ENCODE measurements around the gene CYP19A1.

CYP19A1 gene

DNA sequence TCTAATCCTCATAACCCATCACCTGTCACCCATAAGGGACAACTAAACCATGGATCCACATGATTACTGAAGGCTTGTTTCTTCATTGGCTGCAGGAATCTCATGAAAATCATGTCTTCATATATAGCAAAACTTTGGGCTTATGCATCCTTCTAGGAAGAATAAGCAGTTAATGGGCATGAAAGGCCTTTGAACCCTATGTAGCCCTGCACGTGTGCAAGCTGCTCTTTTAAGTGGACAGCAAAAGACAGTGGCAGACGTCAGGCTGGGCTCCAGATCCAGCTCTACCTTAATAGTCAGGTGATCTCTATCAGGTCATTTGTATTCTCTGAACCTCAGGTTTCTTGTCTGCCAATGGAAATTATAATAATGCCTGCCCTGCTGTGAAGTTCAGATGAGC lies 18.9 kb downstream of the CYP19A1 start:
- CTCF ChIA-PET, result interaction anchor here (1.0 kb wide), 1 partner anchor 61 kb away, joined by 3 read pairs; no protein-coding TSS in a partner anchor

DNA sequence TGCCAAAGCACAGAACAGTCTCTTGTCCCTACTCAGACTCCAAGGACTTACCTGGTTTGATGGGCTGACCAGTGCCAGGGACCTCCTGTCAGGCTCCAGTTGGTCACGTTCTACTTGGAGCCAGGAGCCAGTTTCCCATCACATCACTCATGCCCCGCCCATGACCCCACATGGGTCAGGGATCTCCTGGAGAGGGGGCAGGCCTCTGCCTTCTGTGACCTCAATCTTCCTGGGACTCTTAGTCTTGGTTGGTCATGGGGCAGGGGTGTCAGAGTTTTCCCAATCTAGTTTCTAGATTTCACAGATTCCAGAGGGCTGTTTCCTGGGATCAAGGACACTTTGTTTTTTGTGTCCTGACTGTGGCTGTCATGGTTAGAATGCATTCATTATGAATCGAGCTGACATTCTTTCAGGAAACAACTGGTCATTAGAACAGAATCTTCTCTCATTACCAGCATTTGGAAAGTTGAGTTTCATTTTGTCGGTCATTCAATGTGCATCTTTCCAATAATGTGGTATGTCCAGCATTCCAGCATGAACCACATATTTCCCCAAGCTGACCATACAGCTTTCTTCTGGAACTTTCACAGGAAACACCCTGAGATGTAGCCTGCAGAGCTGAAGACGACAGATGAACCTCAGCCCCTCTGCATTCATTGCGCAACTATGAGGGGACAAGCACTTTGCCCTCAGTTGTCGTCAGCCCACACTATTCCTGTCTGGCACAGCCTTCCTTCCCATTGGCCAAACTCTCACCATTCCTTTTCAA lies 19.8 kb downstream of the CYP19A1 start:
- DNase-seq (ENCODE audit: low read depth, low spot score), result no peak
- ChIA-PET CTCF (interaction anchor here (1.0 kb wide), 1 partner anchor 62 kb away, joined by 3 read pairs; no protein-coding TSS in a partner anchor), POLR2A (no interaction called here)
- no peak for TF ChIP-seq CTCF (IDR thresholded peaks at IDR 0.05; ENCODE audit: insufficient read depth, low read length, missing control alignments)
- H3K4me3 ChIP-seq (ENCODE audit: low read depth, low read length), result no peak overlapping the region

More for the DNA sequence above, 18.9 kb downstream of the CYP19A1 start:
- H3K4me3 ChIP-seq (ENCODE audit: low read depth, low read length), result no peak overlapping the region
- no peak for TF ChIP-seq CTCF (IDR thresholded peaks at IDR 0.05; ENCODE audit: insufficient read depth, low read length, missing control alignments)
- POLR2A ChIA-PET, result no interaction called here
- no peak for DNase-seq (ENCODE audit: low read depth, low spot score)

DNA sequence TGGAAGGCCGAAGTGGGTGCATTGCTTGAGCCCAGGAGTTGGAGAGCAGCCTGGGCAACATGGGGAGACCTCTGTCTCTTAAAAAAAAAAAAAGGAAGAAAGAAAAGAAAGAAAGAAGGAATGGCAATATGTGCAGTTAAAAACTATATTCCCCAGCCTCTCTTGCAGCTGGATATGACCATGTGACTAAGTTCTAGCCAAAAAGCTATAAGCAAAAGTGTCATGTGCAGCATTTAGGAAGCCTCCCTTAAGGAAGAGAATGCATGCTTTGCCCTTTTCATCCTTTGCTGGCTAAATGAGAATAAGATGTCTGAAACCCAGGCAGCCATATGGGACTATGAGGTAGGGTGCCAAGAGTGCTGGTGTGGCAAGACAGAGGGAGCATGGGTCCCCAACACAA lies 21.8 kb downstream of the CYP19A1 start:
- no peak for DNase-seq (ENCODE audit: low read depth, low spot score)
- CTCF ChIA-PET, result no interaction called here
- no peak for TF ChIP-seq CTCF (IDR thresholded peaks at IDR 0.05; ENCODE audit: insufficient read depth, low read length, missing control alignments)
- POLR2A ChIA-PET, result no interaction called here
- no peak overlapping the region for H3K4me3 ChIP-seq (ENCODE audit: low read depth, low read length)

- CTCF ChIA-PET, result no interaction called here
- no peak overlapping the region for H3K4me3 ChIP-seq (ENCODE audit: low read depth, low read length)
- TF ChIP-seq CTCF (IDR thresholded peaks at IDR 0.05; ENCODE audit: insufficient read depth, low read length, missing control alignments), result no peak
- no peak for DNase-seq (ENCODE audit: low read depth, low spot score)
- POLR2A ChIA-PET, result no interaction called here
These were observed 22.7 kb downstream of the CYP19A1 start for GRCh38 chr15:51315726-51316125.

- DNase-seq (ENCODE audit: low read depth, low spot score), result no peak
- no peak for TF ChIP-seq CTCF (IDR thresholded peaks at IDR 0.05; ENCODE audit: insufficient read depth, low read length, missing control alignments)
- POLR2A ChIA-PET, result no interaction called here
- CTCF ChIA-PET, result interaction anchor here (1.4 kb wide), 1 partner anchor 151 kb away, joined by 3 read pairs; no protein-coding TSS in a partner anchor
- H3K4me3 ChIP-seq (ENCODE audit: low read depth, low read length), result no peak overlapping the region
These were observed 23.7 kb downstream of the CYP19A1 start for GRCh38 chr15:51314391-51315337.
